ENCODE data around the gene GRK4.
"Not testable (repeated sequence)": the region's sequence is repeated elsewhere in the genome, so short reads cannot be mapped to it uniquely, and the experiment has no call there.

The GRK4 gene

GRCh38 chr4:2958446-2958845, 4.9 kb upstream of the GRK4 start:
- DNase-seq (ENCODE audit: low spot score) = no peak

DNA sequence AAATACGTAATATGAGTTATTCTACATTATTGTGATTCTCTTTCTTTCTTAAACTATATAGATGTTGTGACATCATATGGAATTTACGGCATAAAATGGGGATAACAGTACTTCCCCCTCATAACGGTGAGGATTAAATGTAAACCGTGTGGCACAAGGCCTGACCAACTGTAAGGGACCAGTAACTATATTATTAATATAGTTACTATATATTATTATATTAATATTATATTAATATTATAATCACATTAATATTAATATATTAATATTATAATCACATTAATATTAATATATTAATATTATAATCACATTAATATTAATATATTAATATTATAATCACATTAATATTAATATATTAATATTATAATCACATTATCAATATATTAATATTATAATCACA, 2.9 kb upstream of the GRK4 start:
- DNase-seq (ENCODE audit: low spot score) = not testable (repeated sequence)

DNA sequence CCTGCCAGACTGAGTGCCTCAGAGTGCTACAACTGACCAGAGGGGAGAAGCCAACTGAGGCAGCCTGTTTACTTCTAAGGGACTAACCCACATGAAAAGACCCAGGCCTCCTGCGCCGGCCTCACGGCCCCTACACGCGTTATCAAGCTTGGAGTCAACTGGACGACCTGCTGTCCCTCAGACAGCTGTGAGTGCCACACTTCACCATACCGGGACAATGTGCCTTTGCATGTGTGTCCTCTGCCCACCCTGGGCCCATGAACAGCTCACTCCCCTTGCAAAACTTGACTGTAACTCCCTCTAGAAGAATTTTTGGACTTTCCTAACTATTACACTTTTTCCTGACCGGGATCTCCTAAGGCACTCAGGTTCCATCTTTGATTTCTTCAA, 2.0 kb upstream of the GRK4 start:
- DNase-seq (ENCODE audit: low spot score) = peak; percentile 73

- peak; percentile 42 for DNase-seq (ENCODE audit: low spot score)
Measured at GRCh38 chr4:2961811-2962441, 1.4 kb upstream of the GRK4 start.

GRCh38 chr4:2962614-2963174, 677 bp upstream of the GRK4 start:
- DNase-seq (ENCODE audit: low spot score) = peak; percentile 80

DNA sequence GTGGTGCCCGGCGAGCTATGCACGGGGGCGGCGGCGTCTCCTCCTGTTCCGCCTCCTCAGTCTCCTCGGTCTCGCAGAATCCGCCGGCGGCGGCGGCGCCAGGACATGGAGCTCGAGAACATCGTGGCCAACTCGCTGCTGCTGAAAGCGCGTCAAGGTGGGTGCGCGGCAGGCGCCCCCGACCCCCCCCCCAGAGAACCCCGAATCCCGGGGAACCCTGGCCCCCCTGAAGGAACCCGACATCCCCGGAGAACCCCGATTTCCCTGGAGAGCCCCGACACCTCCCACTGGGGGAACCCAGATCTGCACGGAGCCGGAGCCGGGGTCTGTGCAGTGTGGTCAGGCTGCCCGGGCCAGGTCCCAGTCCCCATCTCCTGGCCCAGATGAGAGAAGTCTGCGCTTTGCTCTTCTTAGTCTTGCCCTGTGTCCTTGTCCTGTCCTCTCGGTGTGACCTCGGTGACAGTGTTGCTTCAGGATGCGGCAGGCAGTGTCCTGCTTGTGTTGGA, 648 bp downstream of the GRK4 start:
- no peak for DNase-seq (ENCODE audit: low spot score)

DNA sequence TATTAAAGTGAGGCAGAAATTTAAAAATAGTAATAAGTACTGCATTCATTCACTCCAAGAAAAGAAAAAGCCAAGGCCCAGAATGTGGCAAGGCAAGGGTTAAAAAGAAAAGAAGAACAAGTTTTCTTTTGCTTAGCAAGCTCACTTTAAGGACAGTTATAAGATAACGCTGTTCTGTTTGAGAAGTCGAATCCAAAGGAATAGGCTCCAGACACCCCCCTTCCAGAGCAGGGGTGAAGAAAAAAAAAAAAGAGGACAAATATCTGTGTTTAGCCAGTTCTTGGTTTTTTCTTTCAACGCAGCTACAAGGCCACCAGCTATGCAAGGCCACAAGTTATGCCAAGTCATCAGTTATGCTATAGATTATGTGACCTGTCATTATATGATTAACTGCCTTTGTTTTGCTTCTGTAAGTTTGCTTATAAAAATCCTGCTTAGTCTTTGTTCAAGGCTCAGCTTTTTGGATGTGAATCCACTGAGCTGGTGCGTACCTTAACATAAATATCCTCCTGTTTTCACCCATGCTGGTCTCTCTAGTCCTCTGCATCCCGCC, 1.4 kb downstream of the GRK4 start:
- no peak for DNase-seq (ENCODE audit: low spot score)

DNA sequence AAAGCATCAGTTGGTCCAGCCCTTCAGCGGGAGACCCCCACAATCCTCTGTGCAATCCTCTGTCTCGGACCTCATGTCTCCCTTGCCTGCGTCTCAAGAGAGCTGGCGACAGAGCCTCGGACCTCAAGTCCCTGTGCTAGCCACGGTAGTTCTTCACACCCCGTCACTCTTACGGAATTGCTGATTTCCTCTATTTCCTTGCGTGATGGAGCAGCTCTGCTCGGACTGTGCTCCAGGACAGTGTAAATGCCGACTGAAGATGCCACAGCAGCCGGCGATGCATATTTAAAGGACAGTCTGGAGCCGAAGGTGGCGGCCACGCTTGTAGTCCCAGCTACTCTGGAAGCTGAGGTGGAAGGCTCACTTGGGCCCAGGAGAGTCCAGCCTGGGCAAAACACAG, 1.9 kb downstream of the GRK4 start:
- no peak for DNase-seq (ENCODE audit: low spot score)

DNA sequence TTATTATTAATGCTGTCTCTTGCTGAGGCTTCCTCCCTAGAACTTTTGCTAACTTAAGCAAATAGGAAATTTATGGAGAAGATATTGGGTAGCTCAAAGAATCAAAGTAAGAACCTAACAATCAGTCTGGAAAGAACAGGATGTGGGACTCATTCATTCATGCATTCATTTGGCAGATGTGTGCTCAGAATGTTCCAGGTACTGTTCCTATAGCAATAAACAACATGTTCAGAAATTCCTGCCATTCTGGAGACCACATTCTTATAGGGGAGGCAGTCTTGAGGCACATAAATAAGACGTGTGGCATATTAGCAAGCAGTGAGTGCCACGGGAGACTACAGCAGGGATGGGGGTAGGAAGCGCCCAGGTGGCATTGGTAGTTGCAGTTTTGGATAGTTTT, 5.0 kb downstream of the GRK4 start:
- DNase-seq (ENCODE audit: low spot score) = no peak

GRCh38 chr4:2971275-2971674, 7.9 kb downstream of the GRK4 start:
- no peak for DNase-seq (ENCODE audit: low spot score)

DNA sequence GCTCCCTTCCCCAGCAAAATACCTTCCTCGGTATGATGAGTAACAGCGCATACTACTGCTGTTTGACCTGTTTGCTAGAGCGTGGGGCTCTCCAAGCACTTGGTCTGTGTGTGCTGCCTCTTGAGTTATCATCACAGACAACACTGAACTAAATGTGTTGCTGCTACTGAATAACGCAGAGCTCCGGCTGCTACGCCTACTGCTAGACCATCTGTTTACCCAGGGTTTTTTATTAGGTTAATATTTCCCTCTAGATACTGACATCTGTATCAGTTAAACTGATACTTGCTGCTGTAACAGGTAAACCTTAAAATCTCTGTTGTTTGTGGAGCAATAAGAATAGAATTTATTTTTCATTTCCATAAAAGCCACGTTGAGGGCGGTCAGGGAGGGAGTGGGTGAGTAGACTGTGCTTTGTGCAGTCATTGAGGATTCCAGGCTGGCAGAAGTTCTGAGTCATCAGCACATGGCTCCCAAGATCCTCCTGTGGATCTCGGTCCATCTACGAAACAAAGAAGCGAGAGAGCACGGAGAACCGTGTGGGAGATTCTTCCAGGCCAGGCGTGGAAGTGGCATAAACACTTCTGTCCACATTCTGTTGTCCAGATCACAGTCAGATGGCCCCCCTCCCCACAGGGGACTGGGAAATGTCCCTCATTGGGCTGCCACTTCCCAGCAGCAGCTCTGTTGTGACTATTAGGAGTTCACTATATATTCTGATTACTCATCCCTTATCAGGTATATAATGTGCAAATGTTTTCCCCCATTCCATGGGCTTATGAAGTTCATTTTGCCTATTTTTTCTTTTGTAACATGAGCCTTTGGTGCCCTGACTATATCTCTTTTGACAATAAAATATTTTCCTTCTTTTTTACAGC, 14.1 kb downstream of the GRK4 start:
- DNase-seq (ENCODE audit: low spot score) = no peak

- DNase-seq (ENCODE audit: low spot score) = no peak
Measured at GRCh38 chr4:2981256-2981819, 18.0 kb downstream of the GRK4 start.

DNA sequence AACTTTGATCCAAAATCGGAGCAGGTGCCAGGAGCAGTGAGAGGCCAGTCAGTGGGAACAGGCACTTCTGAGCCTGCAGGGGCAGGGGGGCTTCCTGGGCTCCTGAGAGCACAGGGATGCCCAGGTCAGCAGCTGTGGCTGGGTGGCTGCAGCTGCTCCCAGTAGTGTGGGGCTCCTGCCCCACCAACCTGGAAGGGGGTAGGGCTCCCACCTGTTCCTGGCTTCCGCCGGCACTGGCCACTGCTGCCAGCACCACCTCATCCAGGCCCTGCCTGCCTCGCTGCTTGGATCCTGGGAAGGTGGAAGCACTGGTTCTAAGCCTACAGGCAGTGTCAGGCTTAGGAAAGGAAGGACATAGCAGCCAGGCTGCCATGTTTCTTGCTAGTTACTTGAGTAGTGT, 18.6 kb downstream of the GRK4 start:
- DNase-seq (ENCODE audit: low spot score) = no peak

DNA sequence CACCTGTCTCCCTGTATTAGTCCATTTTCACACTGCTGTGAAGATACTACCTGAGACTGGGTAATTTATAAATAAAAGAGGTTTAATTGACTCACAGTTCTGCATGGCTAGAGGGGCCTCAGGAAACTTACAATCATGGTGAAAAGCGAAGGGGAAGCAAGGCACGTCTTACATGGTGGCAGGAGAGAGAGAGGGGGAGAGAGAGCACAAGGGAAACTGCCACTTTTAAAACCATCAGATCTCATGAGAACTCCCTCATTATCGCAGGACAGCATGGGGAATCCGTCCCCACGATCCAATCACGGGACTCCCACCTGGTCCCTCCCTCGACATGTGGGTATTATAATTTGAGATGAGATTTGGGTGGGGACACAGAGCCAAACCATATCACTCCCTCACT, 20.3 kb downstream of the GRK4 start:
- DNase-seq (ENCODE audit: low spot score) = not testable (repeated sequence)

DNA sequence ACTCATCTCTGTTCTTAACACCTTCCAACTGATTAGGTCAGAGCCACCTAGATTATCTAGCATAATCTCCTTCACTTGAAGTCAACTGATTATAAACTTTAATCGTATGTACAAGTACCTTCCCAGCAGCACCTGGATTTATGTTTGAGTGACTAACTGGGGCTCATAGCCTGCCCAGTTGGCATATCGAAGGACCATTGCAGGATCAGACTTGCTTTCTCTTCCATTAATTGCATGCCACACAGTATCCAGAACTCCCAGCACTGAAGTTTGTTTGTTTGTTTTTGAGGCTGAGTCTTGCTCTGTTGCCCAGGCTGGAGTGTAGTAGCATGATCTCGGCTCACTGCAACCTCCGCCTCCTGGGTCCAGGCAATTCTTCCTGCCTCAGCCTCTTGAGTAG, 27.9 kb downstream of the GRK4 start:
- no peak for DNase-seq (ENCODE audit: low spot score)

GRCh38 chr4:2994917-2995316, 31.5 kb downstream of the GRK4 start:
- DNase-seq (ENCODE audit: low spot score) = no peak

DNA sequence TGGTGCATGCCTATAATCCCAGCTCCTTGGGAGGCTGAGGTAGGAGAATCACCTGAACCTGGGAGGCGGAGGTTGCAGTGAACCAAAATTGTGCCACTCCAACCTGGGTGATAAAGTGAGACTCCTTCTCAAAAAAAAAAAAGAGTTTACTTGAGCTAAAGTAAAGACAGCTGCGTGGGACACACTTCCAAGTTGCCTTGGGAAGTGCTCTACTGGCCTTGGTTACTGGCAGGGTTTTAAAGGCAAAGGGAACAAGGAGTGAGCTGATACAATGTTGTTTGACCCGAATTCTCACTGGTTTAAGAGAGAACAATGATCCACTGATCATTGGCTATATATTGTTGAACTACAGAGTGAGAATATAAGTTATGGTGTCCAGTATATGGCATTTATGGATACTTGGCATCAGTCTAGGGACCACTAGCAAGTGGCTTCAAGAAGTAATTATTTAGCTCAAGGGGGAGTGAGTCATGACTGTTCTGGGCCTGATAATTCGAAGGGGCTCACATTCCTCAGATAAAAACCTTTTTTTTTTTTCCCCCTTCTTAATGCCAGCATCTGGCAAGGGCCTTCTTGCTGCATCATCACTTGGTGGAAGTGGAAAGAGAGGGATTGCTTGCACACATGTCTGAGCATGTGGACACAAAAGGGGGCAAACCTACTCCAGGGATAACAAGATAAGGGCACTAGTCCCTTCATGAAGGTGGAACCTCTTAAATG, 32.3 kb downstream of the GRK4 start:
- no peak for DNase-seq (ENCODE audit: low spot score)

- DNase-seq (ENCODE audit: low spot score) = no peak
Measured at GRCh38 chr4:2996415-2996814, 33.0 kb downstream of the GRK4 start.

DNA sequence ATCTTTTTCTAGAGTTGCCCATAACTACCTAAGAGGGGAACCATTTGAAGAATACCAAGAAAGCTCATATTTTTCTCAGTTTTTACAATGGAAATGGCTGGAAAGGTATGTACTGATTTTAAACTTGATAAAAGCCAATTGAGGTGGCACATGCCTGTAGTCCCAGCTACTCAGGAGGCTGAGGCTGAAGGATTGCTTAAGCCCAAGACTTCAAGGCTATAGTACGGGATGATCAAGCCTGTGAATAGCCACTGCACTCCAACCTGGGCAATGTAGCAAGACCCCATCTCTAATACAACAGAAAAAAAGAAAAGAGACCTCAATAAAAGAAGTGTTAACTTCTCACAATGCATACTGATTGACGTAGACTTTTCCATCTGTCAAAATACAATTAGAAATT, 44.4 kb downstream of the GRK4 start:
- DNase-seq (ENCODE audit: low spot score) = no peak

- no peak for DNase-seq (ENCODE audit: low spot score)
Measured at GRCh38 chr4:3009422-3009821, 46.1 kb downstream of the GRK4 start.

- no peak for DNase-seq (ENCODE audit: low spot score)
Measured at GRCh38 chr4:3010577-3010976, 47.2 kb downstream of the GRK4 start.
